Trophoblast cell (in vitro differentiated cells and primary cell): Measurements from ENCODE around the gene PRKD3. TPM values are rescaled to one million over a fixed set of nuclear protein-coding genes. Genes with fewer than 3 reads are reported as not detected.

Source experiments
- DNase-seq, 2 donors: peaks; one replicate each; pipeline ENCODE4 v3.0.0-alpha.2; 2016
- H2AFZ ChIP-seq: 2 replicates; pipeline ENCODE4 v1.6.1; 2013; ENCODE audit warnings: low read length, moderate library complexity, mild to moderate bottlenecking; ENCODE audit not compliant: insufficient read depth, poor library complexity
- H2AK5ac ChIP-seq: 2 replicates; pipeline ENCODE4 v1.6.1; 2013; ENCODE audit warnings: mild to moderate bottlenecking, low read length
- H2BK120ac ChIP-seq: 2 replicates; pipeline ENCODE4 v1.6.1; 2013; ENCODE audit warnings: low read length, mild to moderate bottlenecking, moderate library complexity; ENCODE audit not compliant: insufficient read depth, poor library complexity
- H2BK12ac ChIP-seq: 2 replicates; pipeline ENCODE4 v1.6.1; 2013; ENCODE audit warnings: mild to moderate bottlenecking, low read length, moderate library complexity
- H2BK5ac ChIP-seq: 2 replicates; pipeline ENCODE4 v1.6.1; 2013; ENCODE audit warnings: low read length, low read depth, moderate library complexity, mild to moderate bottlenecking; ENCODE audit not compliant: poor library complexity
- H3K14ac ChIP-seq: 2 replicates; pipeline ENCODE4 v1.6.1; 2013; ENCODE audit warnings: mild to moderate bottlenecking, low read length
- H3K18ac ChIP-seq: 2 replicates; pipeline ENCODE4 v1.6.1; 2013; ENCODE audit warnings: mild to moderate bottlenecking, low read length
- H3K23ac ChIP-seq: 2 replicates; pipeline ENCODE4 v1.6.1; 2013; ENCODE audit warnings: low read length
- H3K27ac ChIP-seq: 2 replicates; pipeline ENCODE4 v1.5.1; 2013; ENCODE audit warnings: low read depth, mild to moderate bottlenecking, inconsistent platforms, low read length, moderate library complexity
- H3K27me3 ChIP-seq: 2 replicates; pipeline ENCODE4 v1.6.1; 2013; ENCODE audit warnings: inconsistent platforms, mild to moderate bottlenecking, low read length, moderate library complexity; ENCODE audit not compliant: insufficient read depth
- H3K36me3 ChIP-seq, 2 experiments: 1 replicate in 1 of 2; 2 replicates in 1 of 2; pipeline ENCODE4 v1.6.1; 2013; ENCODE audit warnings: low read length in 2 of 2, mild to moderate bottlenecking in 2 of 2, moderate library complexity in 1 of 2; ENCODE audit not compliant: insufficient read depth in 2 of 2, control insufficient read depth in 1 of 2
- H3K4ac ChIP-seq: 2 replicates; pipeline ENCODE4 v1.6.1; 2013; ENCODE audit warnings: low read depth, mild to moderate bottlenecking, low read length, moderate library complexity
- H3K4me1 ChIP-seq, 2 experiments: 1 replicate in 1 of 2; 2 replicates in 1 of 2; pipeline ENCODE4 v1.6.1; 2013; ENCODE audit warnings: low read length in 2 of 2, mild to moderate bottlenecking in 2 of 2, moderate library complexity in 1 of 2; ENCODE audit not compliant: insufficient read depth in 2 of 2, control insufficient read depth in 1 of 2
- H3K4me2 ChIP-seq: 2 replicates; pipeline ENCODE4 v1.6.1; 2013; ENCODE audit warnings: inconsistent platforms, mild to moderate bottlenecking, low read length, moderate library complexity
- H3K4me3 ChIP-seq: 2 replicates; pipeline ENCODE4 v1.5.1; 2013; ENCODE audit warnings: mild to moderate bottlenecking, low read depth, low read length, inconsistent platforms
- H3K79me1 ChIP-seq: one replicate; pipeline ENCODE4 v1.6.1; 2013; ENCODE audit warnings: low read length
- H3K79me2 ChIP-seq: 2 replicates; pipeline ENCODE4 v1.6.1; 2013; ENCODE audit warnings: low read length, mild to moderate bottlenecking; ENCODE audit not compliant: control insufficient read depth, insufficient read depth, poor library complexity
- H3K9ac ChIP-seq: 2 replicates; pipeline ENCODE4 v1.6.1; 2013; ENCODE audit warnings: mild to moderate bottlenecking, low read length
- H3K9me3 ChIP-seq: 2 replicates; pipeline ENCODE4 v1.6.1; 2013; ENCODE audit warnings: low read depth, mild to moderate bottlenecking, control low read depth, inconsistent platforms, low read length; ENCODE audit not compliant: insufficient read depth
- H4K12ac ChIP-seq: 2 replicates; pipeline ENCODE4 v1.6.1; 2013; ENCODE audit warnings: low read depth, mild to moderate bottlenecking, low read length, moderate library complexity
- H4K8ac ChIP-seq: 2 replicates; pipeline ENCODE4 v1.6.1; 2013; ENCODE audit warnings: low read depth, mild to moderate bottlenecking, low read length, moderate library complexity
- H4K91ac ChIP-seq: one replicate; pipeline ENCODE4 v1.6.1; 2013; ENCODE audit warnings: low read depth, mild to moderate bottlenecking, low read length, moderate library complexity
- WGBS: extraction: QIAGEN DNeasy Blood & Tissue Kit; methylation state at CpG from one replicate; pipeline ENCODE4 v1.1.7; 2013; ENCODE audit warnings: missing lambda C conversion rate; ENCODE audit not compliant: insufficient read length, insufficient coverage; ENCODE audit errors: extremely low coverage; 5-methylcytosine and 5-hydroxymethylcytosine counted together
- polyA plus RNA-seq: library from polyadenylated mRNA; stranded (reverse); fragments of 200-250 nt; gene quantifications from 2 replicates; pipeline ENCODE4 v1.2.3, GENCODE V29; 2013

The PRKD3 gene
- polyA plus RNA-seq, result 20.2 and 21.7 TPM in 2 replicates

DNA sequence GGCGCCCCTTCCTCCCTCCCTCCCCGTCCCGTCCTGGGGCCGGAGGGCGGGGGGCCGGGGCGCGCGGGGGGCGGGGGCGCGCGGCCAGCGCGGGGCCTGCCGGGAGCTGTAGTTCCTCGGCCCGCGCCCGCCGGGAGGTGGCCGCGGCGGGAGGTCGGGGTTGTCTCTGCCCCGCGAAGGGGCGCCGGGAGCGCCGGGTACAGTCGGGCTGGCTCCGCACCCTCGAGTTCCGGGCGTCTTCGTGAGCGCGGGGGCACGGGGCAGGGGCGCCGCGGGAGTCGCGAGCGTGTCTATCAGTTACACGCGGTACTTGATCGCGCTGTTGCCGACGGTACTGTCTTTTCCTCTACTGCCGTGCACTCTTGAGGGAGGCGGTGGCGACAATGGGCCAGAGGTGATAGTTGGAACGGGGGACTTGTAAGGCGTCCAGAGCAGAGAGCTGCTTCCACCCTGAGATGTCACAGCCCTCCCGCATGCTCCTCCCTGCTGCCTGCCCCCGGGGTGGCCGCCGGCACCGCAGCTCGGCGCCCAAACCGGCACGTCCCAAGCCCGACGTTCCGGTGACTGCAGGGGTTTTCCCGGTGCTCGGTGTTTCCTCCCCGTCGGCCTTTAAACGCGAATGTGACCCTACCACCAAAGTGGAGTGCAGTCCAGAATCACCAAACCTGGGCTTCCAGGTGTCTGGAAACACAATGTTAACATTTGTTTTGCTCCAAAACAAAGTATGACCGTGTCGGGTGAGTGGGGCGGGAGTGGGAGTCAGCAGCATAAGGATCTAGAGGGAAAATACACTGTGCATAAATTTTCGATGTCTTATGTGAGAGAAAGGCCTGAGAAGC is at the start of gene PRKD3:
Gene PRKD3, minus strand, starts transcription at position 48 of the 839 bp plus-strand sequence. CDS start 8,309 bp downstream, outside the sequence.
- H3K79me1 ChIP-seq, result peaks cover 12% of the 10 kb centered on the region
- peak within 1 kb of the TSS; percentile 89 for H2AFZ ChIP-seq
- H3K36me3 ChIP-seq, result peaks cover 0 to 3% of the 10 kb centered on the region in 2 experiments
- H2BK120ac ChIP-seq, result peak within 1 kb of the TSS; percentile 72
- peak within 1 kb of the TSS; percentile 80 for H4K12ac ChIP-seq
- peak within 1 kb of the TSS; percentile 88 for H3K4me3 ChIP-seq
- H2AK5ac ChIP-seq, result no peak within 1 kb of the TSS
- peak within 1 kb of the TSS; percentile 78 for H2BK5ac ChIP-seq
- no peaks in the 10 kb centered on the region for H3K4me1 ChIP-seq
- peak within 1 kb of the TSS; percentile 86 for H3K9ac ChIP-seq
- WGBS, result no CpG with 5 or more reads among the region's 79 CpGs
- H3K18ac ChIP-seq, result peak within 1 kb of the TSS; percentile 86
- H3K79me2 ChIP-seq, result peaks cover 9% of the 10 kb centered on the region
- peak within 1 kb of the TSS; percentile 75 for H4K8ac ChIP-seq
- peak within 1 kb of the TSS; percentile 67 for H3K27ac ChIP-seq
- peak within 1 kb of the TSS; percentile 83 for H3K14ac ChIP-seq
- peak within 1 kb of the TSS; percentile 75 for H3K4me2 ChIP-seq
- H2BK12ac ChIP-seq, result peak within 1 kb of the TSS; percentile 21
- peak within 1 kb of the TSS; percentile 10 for H3K4ac ChIP-seq
- H3K9me3 ChIP-seq, result peaks cover 3% of the 10 kb centered on the region
- peak; percentile 84 to 86 for DNase-seq
- peak within 1 kb of the TSS; percentile 87 for H4K91ac ChIP-seq
- no peak within 1 kb of the TSS for H3K23ac ChIP-seq
- no peaks in the 10 kb centered on the region for H3K27me3 ChIP-seq

DNA sequence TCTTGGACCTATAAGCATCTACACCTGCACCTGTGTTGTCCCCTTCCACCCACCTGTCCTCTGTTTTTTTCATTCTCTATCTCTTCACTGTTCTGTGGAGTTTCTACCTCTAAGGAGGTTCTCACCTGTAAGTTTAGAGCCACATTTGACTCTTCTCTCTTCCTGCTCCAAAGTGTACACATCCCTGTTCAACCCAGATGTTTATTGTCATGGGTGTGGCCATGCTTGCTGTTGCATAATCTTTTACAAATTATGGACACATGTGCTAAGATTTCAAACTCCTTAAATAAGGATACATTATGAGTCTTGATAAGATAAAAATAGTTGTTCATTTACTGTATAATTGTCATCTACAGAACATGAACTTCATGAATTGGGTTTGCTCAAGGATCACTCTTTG is 47.4 kb upstream of the PRKD3 start:
- H2BK120ac ChIP-seq, result no peak overlapping the region
- H3K4me2 ChIP-seq, result no peak overlapping the region
- H3K4me3 ChIP-seq, result no peak overlapping the region
- H2BK5ac ChIP-seq, result no peak overlapping the region
- DNase-seq, result no peak
- H4K91ac ChIP-seq, result no peak overlapping the region
- H3K23ac ChIP-seq, result no peak overlapping the region
- no peak overlapping the region for H2BK12ac ChIP-seq
- no peaks in the 10 kb centered on the region for H3K27me3 ChIP-seq
- H3K9ac ChIP-seq, result no peak overlapping the region
- no peak overlapping the region for H3K18ac ChIP-seq
- no peaks in the 10 kb centered on the region for H3K4me1 ChIP-seq
- no peaks in the 10 kb centered on the region for H3K79me2 ChIP-seq
- no peaks in the 10 kb centered on the region for H3K9me3 ChIP-seq
- no peak overlapping the region for H4K12ac ChIP-seq
- no peak overlapping the region for H3K14ac ChIP-seq
- no peak overlapping the region for H2AK5ac ChIP-seq
- no peaks in the 10 kb centered on the region for H3K36me3 ChIP-seq
- no peak overlapping the region for H4K8ac ChIP-seq
- no peaks in the 10 kb centered on the region for H3K79me1 ChIP-seq
- H2AFZ ChIP-seq, result no peak overlapping the region
- H3K4ac ChIP-seq, result no peak overlapping the region
- no peak overlapping the region for H3K27ac ChIP-seq

DNA sequence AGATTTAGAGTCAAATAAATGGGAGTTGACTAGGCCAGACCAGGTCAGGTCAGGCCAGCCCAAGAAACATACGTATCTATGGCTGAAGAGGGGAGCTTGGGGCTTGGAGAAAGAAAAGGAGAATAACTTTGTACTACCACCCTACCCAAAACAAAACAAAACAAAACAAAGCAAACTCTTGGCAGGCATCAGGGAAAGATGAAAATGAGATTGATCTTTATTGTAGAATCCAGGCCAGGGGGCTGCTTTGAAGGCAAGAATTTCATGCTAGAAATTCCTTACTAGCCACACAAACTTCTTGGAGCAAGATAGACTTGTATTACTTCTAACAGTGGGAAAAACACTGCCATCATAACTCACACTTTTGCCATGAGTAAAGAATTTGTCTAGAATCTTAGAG is 46.0 kb upstream of the PRKD3 start:
- no peak overlapping the region for H4K12ac ChIP-seq
- no peak overlapping the region for H3K4ac ChIP-seq
- no peak overlapping the region for H2AFZ ChIP-seq
- H2BK120ac ChIP-seq, result no peak overlapping the region
- H3K4me2 ChIP-seq, result no peak overlapping the region
- H3K14ac ChIP-seq, result no peak overlapping the region
- H3K27ac ChIP-seq, result no peak overlapping the region
- no peak overlapping the region for H2AK5ac ChIP-seq
- no peak overlapping the region for H2BK12ac ChIP-seq
- H3K36me3 ChIP-seq, result no peaks in the 10 kb centered on the region
- H3K23ac ChIP-seq, result no peak overlapping the region
- DNase-seq, result no peak
- no peak overlapping the region for H3K18ac ChIP-seq
- no peaks in the 10 kb centered on the region for H3K79me2 ChIP-seq
- no peaks in the 10 kb centered on the region for H3K27me3 ChIP-seq
- H2BK5ac ChIP-seq, result no peak overlapping the region
- no CpG with 5 or more reads among the region's 1 CpG for WGBS
- no peaks in the 10 kb centered on the region for H3K79me1 ChIP-seq
- no peak overlapping the region for H4K8ac ChIP-seq
- no peak overlapping the region for H3K4me3 ChIP-seq
- peaks cover 0 to 2% of the 10 kb centered on the region in 2 experiments for H3K4me1 ChIP-seq
- no peaks in the 10 kb centered on the region for H3K9me3 ChIP-seq
- no peak overlapping the region for H4K91ac ChIP-seq
- no peak overlapping the region for H3K9ac ChIP-seq

DNA sequence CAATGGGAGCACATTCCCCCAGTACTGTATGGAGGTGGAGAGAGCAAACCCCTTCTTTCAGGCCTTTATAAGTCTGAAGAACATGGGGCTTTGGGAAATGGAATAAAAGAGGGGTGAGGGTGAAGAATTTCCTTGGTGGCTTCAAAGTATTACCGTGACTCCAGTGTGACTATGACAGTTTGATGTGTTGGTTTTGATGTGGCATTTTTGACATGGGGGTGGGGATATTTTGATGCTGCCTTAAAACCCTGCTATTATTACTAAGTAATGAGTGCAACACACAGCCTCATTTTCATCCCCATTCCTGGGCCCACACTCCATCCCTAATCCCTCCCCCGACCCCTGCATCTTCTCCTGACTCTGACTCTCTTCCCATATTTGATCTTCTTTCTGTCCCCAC is 43.4 kb upstream of the PRKD3 start:
- Histone ChIP-seq H2AFZ (no peak overlapping the region), H3K18ac (no peak overlapping the region), H2AK5ac (no peak overlapping the region), H3K79me2 (no peaks in the 10 kb centered on the region), H3K9me3 (no peaks in the 10 kb centered on the region), H3K14ac (no peak overlapping the region), H2BK120ac (no peak overlapping the region), H3K4me3 (no peak overlapping the region), H4K91ac (no peak overlapping the region), H3K9ac (no peak overlapping the region), H3K27me3 (no peaks in the 10 kb centered on the region), H3K23ac (no peak overlapping the region), H3K4me2 (no peak overlapping the region), H3K79me1 (no peaks in the 10 kb centered on the region), H2BK12ac (no peak overlapping the region), H3K4me1 (peaks cover 3 to 8% of the 10 kb centered on the region in 2 experiments), H4K8ac (no peak overlapping the region), H3K36me3 (no peaks in the 10 kb centered on the region), H4K12ac (no peak overlapping the region), H3K27ac (no peak overlapping the region), H2BK5ac (no peak overlapping the region), H3K4ac (no peak overlapping the region)
- WGBS, result no CpG with 5 or more reads among the region's 2 CpGs
- no peak for DNase-seq
